GM10847 (cell line): ENCODE data around the gene CDK5RAP2.

ENCODE experiments used
- POLR2A ChIP-seq: IDR thresholded peaks from 2 replicates; pipeline ENCODE4 v1.6.1; 2011; ENCODE audit not compliant: insufficient read length; ENCODE audit errors: extremely low read depth

Gene CDK5RAP2

DNA sequence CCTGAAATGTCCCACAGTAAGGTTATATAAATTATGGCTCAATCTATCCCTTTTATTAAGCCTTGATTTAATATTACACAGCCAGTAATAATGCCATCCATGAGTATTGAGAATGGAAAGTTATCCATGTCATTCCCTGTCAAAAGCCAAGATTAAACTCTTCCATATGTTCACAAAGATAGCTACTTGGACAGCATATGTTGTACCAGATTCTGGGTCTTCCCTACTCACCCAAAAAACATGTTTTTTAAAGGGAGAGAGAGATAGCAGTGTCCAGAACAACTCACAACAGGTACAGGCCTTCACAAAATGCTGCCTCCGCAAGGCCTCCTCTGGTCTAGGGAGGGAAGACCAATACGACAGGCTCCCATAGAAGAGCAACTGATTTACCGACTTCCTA lies 15.4 kb downstream of the CDK5RAP2 start:
- TF ChIP-seq POLR2A = no peak

DNA sequence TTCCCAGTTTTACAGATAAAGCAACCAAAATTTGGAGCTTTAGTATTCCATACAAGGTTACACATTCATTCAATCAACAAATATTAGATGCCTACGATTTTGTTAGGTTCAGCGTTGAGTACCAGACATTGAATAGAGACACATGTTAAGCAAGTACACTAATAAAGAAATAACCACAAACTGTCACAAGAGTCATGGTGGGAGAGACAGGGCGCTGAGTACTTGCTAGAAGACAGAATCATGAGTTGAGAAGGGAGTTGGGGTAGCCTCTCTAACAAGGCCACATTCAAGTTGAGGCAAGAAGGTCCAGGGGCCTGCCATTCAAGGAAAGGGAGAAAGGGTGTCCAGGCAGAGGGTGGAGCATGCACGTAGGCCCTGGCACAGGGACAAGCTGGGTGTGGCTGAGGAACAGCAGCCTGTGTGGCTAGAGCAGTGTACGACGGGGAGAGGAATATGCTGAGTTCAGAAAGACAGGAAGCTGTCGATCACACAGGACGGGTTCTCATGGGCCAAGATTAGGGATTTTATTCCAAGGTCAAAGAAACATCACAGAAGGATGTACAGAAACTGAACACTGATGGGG lies 17.0 kb downstream of the CDK5RAP2 start:
- no peak for TF ChIP-seq POLR2A

DNA sequence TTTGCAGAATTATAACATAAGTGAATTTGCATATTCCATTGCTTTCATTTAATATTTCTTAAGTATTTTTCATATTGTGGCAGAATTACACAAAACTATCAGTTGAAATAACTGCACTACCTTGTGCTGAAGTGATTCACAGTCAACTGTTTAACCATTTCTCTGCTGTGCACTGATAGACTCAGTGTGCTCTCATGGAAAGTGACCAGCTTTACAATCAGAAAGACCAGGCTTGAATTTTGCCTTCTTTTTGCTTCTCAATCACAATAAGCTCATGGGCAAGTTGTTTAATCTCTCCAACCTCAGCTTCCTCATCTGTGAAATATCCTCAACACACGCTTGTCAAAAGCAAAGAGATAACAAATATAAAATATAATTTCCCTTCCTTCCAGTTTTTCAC lies 18.3 kb downstream of the CDK5RAP2 start:
- no peak for TF ChIP-seq POLR2A

DNA sequence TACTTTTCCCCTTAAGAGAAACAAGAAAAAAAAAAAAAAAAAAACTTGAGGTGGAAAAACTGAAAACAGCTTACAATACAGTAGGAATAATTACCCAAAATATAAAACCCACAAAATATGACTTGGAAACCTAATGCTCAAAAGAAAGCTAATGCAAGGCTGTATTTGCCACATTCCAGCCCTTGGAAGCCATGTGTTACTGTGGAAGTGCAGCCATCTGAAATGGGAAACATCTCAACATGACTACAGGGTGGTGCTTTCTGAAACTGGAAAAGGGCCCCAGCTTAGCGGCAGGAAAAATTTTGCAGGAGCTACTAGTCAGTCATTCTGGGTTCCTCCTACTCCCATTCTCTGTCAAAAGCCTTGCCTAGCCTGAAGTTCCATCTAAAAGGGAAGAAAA lies 20.4 kb downstream of the CDK5RAP2 start:
- TF ChIP-seq POLR2A = no peak

DNA sequence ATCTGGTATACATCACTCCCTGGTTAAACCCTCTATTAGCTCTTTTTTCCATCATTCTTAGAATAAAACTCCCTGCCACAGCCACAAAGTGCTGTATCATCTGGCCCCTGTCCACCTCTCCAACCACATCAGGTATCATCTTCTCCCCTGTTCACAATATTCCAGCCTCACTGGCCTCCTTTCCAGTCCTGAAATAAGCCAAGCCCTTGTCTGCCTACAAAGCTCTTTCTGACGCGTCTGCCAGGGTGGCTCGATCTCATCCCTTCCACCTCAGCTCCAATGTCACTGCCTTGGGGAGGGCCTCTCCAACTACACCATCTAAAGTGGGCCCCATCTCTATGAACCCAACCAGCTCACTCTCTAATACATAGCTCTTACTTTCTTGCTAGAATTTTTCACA lies 21.5 kb downstream of the CDK5RAP2 start:
- TF ChIP-seq POLR2A = no peak

DNA sequence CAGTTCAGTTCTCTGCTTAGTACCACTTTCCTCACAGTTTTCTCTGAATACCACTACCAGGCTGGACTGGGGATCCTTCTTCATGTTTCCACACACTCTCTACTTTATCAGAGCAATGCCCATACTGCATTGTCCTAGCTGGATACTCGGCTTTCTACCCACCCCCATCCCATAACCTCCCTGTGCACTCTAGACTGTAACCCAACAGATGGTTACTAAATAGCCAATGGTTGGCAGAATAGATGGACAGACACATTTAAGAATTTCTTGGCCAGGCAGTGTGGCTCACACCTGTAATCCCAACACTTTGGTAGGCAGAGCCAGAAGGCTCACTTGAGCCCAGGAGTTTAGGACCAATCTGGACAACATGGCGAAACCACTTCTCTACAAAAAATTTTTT lies 22.8 kb downstream of the CDK5RAP2 start:
- no peak for TF ChIP-seq POLR2A

DNA sequence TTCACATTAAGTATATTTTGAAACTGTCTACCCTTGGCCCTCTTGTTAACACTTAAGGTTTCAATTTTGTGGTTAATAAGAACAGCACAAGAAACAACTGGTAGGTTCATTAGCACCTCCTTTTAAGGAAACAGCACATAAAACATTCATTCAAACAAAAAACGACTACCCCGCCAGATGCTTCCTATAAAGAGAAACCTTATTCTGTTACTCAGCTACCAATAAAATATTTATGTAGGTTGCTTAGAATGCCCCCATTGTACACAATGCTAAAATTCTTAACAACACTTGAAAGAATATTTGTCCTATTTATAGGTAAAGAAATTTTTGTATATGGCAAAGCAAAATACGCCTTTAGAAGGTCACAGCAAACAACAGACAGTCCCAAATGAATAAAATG lies 23.2 kb downstream of the CDK5RAP2 start:
- TF ChIP-seq POLR2A = no peak

DNA sequence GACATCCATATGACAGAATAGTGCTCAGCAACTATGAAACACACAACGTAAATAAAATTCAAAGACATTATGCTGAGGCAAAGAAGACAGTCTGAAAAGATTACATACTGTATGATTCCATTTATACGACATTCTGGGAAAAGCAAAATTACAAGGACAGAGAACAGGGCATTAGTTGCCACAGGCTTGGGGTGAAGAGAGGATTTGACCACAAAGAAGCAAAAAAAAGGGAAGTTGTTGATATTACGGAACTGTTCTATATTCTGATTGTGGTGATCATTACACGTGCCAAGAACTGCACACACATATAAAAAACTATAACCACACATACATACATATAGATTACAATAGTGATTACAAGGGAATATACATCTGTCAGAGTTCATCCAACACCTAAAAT lies 24.1 kb downstream of the CDK5RAP2 start:
- TF ChIP-seq POLR2A = no peak

DNA sequence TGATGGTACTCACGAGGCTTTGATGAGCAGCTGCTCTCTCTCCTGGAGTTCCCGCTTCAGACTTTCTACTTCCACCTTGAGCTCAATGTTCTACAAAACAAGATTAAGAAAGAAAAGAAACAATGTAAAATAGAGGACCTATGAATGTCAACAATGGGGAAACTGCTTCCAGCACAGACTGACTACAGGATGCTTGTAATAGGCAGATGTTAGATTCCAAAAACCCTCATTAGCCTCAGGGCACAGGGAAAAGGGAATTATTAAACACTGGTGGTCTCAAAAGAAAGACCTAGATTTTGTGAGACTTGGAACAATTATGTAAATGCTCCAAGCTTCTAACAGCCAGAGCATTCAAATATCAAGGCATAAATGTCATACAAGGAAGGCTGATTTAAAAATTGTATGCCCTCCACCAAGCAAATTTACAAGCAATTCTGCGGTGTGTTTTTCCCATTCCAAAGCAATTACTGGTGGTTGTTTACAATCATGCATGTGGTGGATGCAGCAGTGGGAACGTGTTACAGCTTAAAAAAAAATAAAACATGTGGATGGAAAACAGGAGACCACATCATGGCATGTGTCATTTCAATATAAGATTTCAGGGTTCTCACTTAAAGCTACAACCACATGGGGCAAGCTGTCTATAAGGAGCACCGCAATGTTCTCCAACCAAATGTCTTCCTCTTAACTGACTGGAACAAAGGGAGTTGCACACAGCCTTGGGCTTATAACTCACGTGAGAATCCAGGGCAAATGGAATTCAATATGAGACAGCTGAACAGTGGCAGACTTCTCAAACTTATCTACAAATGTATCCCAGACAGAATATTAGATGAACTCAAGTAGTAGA lies 34.0 kb downstream of the CDK5RAP2 start:
- TF ChIP-seq POLR2A = no peak

DNA sequence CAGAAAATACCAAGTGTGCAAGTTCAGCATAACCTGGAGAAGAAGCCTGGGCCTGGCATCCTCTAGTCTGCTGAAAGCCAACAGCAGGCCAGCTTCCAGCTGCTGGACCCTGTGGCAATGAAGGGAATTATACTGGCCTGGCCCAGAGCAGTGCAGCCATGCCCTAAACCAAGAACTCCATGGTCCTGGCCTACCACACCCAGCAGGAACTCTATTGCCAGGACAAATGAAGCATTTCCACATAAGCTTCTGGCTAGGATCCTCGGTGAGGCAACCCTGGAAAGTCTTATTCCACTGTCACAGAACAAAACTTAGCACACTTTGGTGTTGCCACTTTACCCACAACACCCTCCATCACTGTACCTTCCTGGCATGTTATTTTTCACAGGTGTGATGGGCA lies 35.5 kb downstream of the CDK5RAP2 start:
- TF ChIP-seq POLR2A = no peak

DNA sequence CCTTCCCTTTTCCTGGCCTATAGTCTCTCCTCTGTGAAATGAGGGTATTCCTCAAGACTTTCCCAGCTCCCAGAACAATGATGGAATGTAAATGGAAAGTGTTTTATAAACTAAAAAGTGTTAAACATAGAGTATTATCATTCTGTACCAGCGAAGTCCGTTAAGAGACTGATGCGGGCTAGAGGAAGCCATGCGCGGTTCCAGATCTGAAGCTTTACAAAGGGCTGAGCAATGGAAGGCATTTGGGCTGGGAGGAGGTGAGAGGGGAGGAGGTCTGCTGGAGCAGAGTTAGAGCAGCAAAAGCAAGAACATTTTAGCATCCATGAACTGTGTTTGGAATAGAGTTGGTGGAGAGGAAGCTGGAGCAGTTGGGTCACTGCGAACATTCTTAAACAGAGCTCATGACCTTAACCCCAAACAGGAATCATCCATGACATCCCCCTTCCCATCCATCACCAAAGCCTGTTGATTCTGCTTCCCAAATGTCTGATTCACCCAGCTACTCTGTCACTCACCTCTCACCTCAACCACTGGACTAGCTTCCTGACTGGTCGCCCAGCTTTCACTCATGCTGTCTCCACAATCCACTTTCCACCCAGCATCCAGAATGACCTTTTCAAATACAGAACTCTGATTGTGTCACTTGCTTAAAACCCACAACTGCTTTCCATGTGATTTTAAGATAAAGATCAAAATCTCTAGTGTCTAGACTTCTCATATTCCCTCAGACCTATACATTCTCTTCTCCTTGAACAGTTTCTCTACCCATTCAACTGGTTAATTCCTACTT lies 37.1 kb downstream of the CDK5RAP2 start:
- TF ChIP-seq POLR2A = no peak

DNA sequence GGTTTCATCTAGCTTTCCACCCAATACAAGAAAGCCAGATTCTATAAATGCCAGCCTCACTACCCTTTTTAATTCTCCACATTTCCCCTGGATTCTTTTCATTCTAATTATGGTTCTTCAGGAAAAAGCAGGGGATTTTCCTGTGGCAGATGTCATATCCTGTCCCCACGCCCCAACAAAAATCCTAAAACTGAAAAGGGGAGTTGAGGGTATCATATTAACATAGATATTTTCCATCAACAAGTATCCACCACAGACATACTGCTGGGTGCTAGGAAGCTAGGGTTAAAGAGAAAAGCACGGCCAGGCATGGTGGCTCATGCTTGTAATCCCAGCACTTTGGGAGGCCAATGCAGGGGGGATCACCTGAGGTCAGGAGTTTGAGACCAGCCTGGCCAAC lies 38.0 kb downstream of the CDK5RAP2 start:
- TF ChIP-seq POLR2A = no peak

DNA sequence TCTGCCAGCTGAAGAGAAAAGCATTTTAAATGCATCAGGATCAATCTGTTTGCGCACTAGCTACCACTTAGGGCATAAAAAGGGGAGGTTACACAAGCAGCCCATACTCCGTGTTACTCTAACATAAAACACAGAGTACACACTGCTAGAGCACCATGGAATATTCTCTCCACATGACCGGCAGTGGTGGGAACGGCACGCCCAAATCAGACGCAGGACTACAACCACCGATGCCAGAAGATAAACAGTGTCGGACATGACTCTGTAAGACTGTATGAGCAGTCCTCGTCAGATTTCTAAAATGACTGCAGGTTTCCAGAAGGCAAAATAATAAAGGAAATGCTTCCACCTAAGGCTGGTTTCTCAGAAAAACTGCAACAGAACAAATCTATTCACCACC lies 40.0 kb downstream of the CDK5RAP2 start:
- no peak for TF ChIP-seq POLR2A

DNA sequence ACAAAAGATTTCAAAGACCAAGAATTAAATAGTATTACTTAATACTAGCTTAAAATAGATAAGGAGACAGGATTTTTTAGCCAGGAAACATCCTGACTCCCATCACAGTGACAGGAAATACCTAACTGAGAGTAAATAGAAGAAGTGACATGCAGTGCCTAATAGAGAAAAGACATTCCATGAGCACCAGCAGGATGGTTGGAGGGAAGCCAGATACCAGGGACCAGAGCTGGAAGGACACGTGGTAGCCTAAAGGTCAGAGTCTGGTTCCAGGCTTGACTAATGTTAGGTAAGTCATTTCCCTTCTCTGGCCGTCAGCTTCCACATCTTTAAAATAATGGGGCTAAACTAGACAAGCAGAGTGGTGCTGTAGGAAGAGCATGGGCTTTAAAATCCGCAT lies 41.6 kb downstream of the CDK5RAP2 start:
- TF ChIP-seq POLR2A = no peak

DNA sequence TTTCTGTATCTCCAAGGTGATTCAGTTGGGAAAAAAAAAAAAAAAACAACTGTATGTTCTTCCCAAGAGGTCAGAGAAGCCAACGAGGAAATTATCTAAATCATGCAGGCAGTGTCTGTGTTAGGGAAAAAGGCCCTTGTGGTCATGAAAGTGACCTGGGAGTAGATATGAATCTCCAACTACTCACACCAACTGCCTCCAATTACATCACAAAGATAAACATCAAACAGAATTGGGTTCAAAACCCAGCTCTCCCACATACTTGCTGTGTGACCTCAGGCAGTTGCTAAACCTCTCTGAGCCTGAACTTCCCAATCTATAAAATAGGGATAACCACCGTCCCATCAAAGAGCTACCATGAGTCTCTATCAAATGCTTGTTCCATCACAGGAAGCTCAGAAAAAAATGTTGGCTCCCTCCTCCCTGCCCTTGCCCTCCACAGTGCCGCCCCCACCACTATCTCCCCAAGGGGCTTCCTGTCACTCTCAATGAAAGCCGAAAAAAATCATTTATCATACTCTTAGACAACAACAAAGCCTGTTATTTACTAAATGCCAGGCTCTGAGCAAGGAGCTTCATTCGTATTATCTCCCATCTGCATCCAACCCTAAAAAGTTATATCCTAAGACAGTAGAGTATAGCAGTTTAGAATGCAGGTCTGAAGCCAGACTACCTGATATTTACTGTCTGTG lies 42.9 kb downstream of the CDK5RAP2 start:
- no peak for TF ChIP-seq POLR2A
